Breast epithelium (tissue), 4 donors: ENCODE data around the gene THOC6. TPM values are rescaled to one million over a fixed set of nuclear protein-coding genes. Genes with fewer than 3 reads are reported as not detected.

Experiments used
- DNase-seq, 2 donors: peaks; one replicate each; pipeline ENCODE4 v3.0.0-alpha.2; 2019; ENCODE audit warnings: low spot score in 2 of 2
- H3K27ac ChIP-seq, 2 donors: fragments of 200-600 bp; sonication (generic) in 1 of 2; one replicate each; pipeline ENCODE4 v1.5.1; 2016 to 2019; ENCODE audit warnings: mild to moderate bottlenecking in 1 of 2
- H3K27me3 ChIP-seq, 2 donors: fragments of 200-600 bp; sonication (generic) in 1 of 2; one replicate each; pipeline versions ENCODE4 v1.5.1 to v1.6.0; 2017 to 2019; ENCODE audit warnings: control low read depth in 1 of 2, mild to moderate bottlenecking in 1 of 2
- H3K36me3 ChIP-seq: fragments of 200-600 bp; one replicate; pipeline ENCODE4 v1.5.1; 2019
- H3K4me1 ChIP-seq, 2 donors: fragments of 200-600 bp; sonication (generic); one replicate each; pipeline ENCODE4 v1.5.1; 2016 to 2019; ENCODE audit warnings: control low read depth in 1 of 2
- H3K4me3 ChIP-seq, 3 donors: fragments of 200-600 bp; sonication (generic); 1 replicate in 2 of 3; 2 replicates in 1 of 3; pipeline ENCODE4 v1.5.1; 2016 to 2019; ENCODE audit warnings: mild to moderate bottlenecking in 3 of 3, moderate library complexity in 2 of 3
- H3K9me3 ChIP-seq, 2 donors: fragments of 200-600 bp; sonication (generic) in 1 of 2; one replicate each; pipeline ENCODE4 v1.5.1; 2016 to 2019; ENCODE audit warnings: control low read depth in 1 of 2
- POLR2A ChIP-seq: fragments of 450-650 bp; IDR thresholded peaks from one replicate; pipeline ENCODE4 v1.6.1; 2016; ENCODE audit warnings: antibody characterized with exemption, mild to moderate bottlenecking, moderate library complexity
- POLR2AphosphoS5 ChIP-seq, 3 donors: sonication (generic); formaldehyde crosslinking; IDR thresholded peaks; one replicate each; pipeline ENCODE4 v1.6.1; 2017; ENCODE audit warnings: antibody characterized with exemption in 3 of 3
- intact Hi-C: fragments of 100-400 bp; cut with DNase I; formaldehyde crosslinking; loops from one replicate; pipeline ENCODE4 v1.15.1; 2023; ENCODE audit warnings: low total_unique reads
- total RNA-seq, 3 donors: library from RNA; depleted of rRNA; stranded (reverse); fragments of >200 nt; gene quantifications; one replicate each; pipeline ENCODE4 v1.1.0, GENCODE V29; 2016
- TF ChIP-seq, protein P1 (sequence below), 3 donors: fragments of 450-650 bp; IDR thresholded peaks; one replicate each; pipeline ENCODE4 v1.5.1; 2016 to 2017; ENCODE audit warnings: antibody characterized with exemption in 3 of 3, mild to moderate bottlenecking in 3 of 3, moderate library complexity in 3 of 3

The THOC6 gene
- total RNA-seq, 3 donors from 2014 or later, result 15.5 to 26.1 (median 18.4) TPM

DNA sequence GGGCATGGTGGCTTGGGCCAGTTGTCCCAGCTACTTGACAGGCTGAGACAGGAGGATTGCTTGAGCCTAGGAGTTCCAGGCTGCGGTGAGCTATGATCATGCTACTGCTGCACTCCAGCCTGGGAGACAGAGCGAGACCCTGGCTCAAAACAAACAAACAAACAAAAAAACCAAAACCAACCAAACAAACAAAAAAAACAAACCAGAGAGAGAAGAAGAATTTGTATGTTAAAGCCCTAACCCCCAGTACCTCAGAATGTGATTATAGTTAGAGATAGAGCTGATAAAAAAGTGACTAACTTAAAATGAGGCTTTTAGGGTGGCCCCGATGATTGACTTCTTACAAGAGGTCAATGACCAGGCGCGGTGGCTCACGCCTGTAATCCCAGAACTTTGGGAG is 20.9 kb downstream of the THOC6 start:
- H3K27me3 ChIP-seq, result peaks cover 5 to 50% of the 10 kb centered on the region in 2 donors
- TF ChIP-seq POLR2AphosphoS5 (IDR thresholded peaks at IDR 0.05) (no peak), POLR2A (no peak)
- TF ChIP-seq, protein P1, sequence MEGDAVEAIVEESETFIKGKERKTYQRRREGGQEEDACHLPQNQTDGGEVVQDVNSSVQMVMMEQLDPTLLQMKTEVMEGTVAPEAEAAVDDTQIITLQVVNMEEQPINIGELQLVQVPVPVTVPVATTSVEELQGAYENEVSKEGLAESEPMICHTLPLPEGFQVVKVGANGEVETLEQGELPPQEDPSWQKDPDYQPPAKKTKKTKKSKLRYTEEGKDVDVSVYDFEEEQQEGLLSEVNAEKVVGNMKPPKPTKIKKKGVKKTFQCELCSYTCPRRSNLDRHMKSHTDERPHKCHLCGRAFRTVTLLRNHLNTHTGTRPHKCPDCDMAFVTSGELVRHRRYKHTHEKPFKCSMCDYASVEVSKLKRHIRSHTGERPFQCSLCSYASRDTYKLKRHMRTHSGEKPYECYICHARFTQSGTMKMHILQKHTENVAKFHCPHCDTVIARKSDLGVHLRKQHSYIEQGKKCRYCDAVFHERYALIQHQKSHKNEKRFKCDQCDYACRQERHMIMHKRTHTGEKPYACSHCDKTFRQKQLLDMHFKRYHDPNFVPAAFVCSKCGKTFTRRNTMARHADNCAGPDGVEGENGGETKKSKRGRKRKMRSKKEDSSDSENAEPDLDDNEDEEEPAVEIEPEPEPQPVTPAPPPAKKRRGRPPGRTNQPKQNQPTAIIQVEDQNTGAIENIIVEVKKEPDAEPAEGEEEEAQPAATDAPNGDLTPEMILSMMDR (IDR thresholded peaks at IDR 0.05), result no peak
- H3K4me3 ChIP-seq, result peak overlapping the region in 1 of 3 donors; percentile 68

DNA sequence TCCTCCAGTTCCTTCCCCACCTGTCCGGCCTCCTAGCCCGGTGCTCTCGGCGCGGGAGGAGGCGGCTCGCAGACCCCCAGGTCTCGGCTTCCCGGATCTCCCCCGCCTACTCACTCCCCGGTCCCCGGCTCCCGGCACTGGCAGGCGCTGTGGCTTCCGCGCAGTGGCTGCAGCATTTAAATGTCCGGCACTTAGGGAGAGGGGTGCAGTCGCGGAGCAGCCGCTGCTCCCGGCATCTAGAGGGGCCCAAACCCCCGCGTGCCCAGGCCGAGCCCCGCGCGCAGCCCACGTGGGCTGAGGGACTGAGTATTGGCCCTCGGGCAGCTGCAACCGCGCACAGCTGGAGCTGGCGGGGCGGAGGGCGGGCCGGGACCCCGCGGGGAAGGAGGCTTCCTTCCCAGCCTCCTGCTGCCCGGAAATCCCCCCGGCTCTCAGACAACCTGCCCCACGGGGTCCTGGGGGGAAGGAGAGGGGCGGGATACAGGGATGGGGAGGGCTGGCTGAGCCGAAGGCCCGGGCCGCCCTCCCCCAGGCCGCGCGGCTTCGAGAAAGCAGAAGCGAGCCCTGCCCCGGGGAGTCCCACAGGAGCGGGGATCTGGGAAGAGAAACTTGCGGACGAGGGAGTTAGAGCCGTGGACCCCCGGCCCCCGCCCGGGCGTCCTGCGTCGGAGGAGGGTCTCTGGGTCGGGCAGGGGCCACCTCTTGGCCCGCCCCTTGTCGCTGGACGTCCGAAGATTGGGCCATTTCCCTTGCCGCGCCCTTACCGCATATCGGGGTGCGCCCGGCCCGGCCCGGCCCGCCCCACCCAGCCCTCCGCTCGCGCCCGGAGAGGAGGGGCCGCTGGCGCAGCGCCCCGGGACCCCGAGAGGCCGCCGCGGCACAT is 22.2 kb downstream of the THOC6 start, which contains the start of gene MMP25:
Gene MMP25 (plus strand): TSS at position 804 of the 883 bp plus-strand sequence. CDS start 357 bp downstream, outside the sequence.
- H3K27ac ChIP-seq, result no peak within 1 kb of the TSS
- no peaks in the 10 kb centered on the region for H3K36me3 ChIP-seq
- no peak for DNase-seq
- peaks cover 6 to 7% of the 10 kb centered on the region in 2 donors for H3K4me1 ChIP-seq
- peaks cover 5 to 50% of the 10 kb centered on the region in 2 donors for H3K27me3 ChIP-seq
- H3K4me3 ChIP-seq, result peak within 1 kb of the TSS; percentile 39 to 68 (median 50)
- TF ChIP-seq, protein P1 (IDR thresholded peaks at IDR 0.05), result no peak
- TF ChIP-seq POLR2AphosphoS5 (IDR thresholded peaks at IDR 0.05) (no peak), POLR2A (no peak)
- intact Hi-C loops, result no loop called here
- H3K9me3 ChIP-seq, result no peaks in the 10 kb centered on the region

More for the DNA sequence above, 20.9 kb downstream of the THOC6 start:
- no peaks in the 10 kb centered on the region for H3K36me3 ChIP-seq
- intact Hi-C loops, result no loop called here
- H3K9me3 ChIP-seq, result no peaks in the 10 kb centered on the region
- H3K4me1 ChIP-seq, result peaks cover 6 to 7% of the 10 kb centered on the region in 2 donors
- no peak for DNase-seq
- H3K27ac ChIP-seq, result no peak overlapping the region

DNA sequence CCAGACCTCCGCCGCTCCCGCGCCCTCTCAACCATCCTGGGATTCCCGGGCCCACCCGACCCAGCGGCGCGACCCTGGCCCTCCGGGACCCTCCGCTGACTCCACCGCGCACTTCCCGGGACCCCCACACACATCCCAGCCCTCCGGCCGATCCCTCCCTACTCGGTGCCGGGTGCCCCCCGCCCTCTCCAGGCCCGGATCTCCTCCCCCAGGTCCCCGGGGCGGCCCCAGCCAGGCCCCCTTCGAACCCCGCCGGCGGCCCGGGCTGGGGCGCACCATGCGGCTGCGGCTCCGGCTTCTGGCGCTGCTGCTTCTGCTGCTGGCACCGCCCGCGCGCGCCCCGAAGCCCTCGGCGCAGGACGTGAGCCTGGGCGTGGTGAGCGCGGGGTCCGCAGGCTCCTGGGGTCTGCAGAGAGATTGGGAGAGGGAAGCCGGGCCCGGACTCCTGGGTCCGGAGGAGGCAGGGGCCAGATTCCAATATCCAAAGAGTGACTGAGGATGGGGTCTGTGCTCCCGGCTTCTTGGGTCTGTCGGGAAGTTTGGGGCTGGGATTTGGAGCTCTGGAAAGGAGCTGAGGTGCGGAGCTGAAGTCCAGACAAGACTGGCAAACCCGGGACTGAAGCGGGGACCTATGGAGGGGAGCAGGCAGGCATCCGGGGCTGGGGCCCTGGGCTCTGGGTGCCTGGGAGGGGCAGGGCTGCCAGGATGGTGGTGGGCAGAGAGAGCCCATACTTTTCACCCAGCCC is 23.0 kb downstream of the THOC6 start:
- Histone ChIP-seq H3K4me3 (peak overlapping the region; percentile 39 to 68 (median 50)), H3K9me3 (no peaks in the 10 kb centered on the region), H3K36me3 (no peaks in the 10 kb centered on the region), H3K4me1 (peaks cover 6 to 7% of the 10 kb centered on the region in 2 donors), H3K27me3 (peaks cover 5 to 50% of the 10 kb centered on the region in 2 donors), H3K27ac (no peak overlapping the region)
- TF ChIP-seq, protein P1 (IDR thresholded peaks at IDR 0.05), result no peak
- TF ChIP-seq POLR2A (no peak), POLR2AphosphoS5 (IDR thresholded peaks at IDR 0.05) (no peak)
- DNase-seq, result no peak
- intact Hi-C loops, result no loop called here

DNA sequence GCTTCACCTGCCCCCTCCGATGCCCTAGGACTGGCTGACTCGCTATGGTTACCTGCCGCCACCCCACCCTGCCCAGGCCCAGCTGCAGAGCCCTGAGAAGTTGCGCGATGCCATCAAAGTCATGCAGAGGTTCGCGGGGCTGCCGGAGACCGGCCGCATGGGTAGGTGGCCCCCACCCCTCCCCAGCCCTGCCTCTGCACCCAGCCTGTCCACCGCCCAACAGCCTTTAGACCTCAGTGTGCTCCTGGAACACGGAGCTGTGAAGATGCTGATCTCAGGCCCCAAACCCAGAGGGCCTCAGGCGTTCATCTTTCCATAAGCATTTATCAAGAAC is 23.5 kb downstream of the THOC6 start:
- no peak overlapping the region for H3K4me3 ChIP-seq
- H3K27me3 ChIP-seq, result peaks cover 5 to 50% of the 10 kb centered on the region in 2 donors

More for the DNA sequence above, 23.5 kb downstream of the THOC6 start:
- intact Hi-C loops, result no loop called here
- TF ChIP-seq POLR2A (no peak), POLR2AphosphoS5 (IDR thresholded peaks at IDR 0.05) (no peak)
- TF ChIP-seq, protein P1 (IDR thresholded peaks at IDR 0.05), result no peak
- H3K9me3 ChIP-seq, result no peaks in the 10 kb centered on the region
- no peak for DNase-seq
- H3K4me1 ChIP-seq, result peaks cover 6 to 7% of the 10 kb centered on the region in 2 donors
- H3K36me3 ChIP-seq, result no peaks in the 10 kb centered on the region
- H3K27ac ChIP-seq, result no peak overlapping the region
